Endometrial microvascular endothelial cells (primary cell): ENCODE measurements around the gene WNT1. TPM values are rescaled to one million over a fixed set of nuclear protein-coding genes. Genes with fewer than 3 reads are reported as not detected.

ENCODE experiments used
- in situ Hi-C: cut with HindIII; loops from 2 replicates; pipeline ENCODE4 v1.10.0; 2017; ENCODE audit warnings: low sequenced_read_pairs, low pct_unique_long_range_greater_than_20kb; ENCODE audit errors: inconsistent ontology term
- total RNA-seq: library from RNA; depleted of rRNA; stranded (reverse); fragments of >200 nt; gene quantifications from one replicate; pipeline ENCODE4 v1.2.3, GENCODE V29; 2015; ENCODE audit errors: inconsistent ontology term

The WNT1 gene
- total RNA-seq, 1 donor from 2014 or later = not detected

GRCh38 chr12:48995086-48995879, 17.2 kb downstream of the WNT1 start:
- in situ Hi-C loops = no loop called here

GRCh38 chr12:48996794-48997718, 18.9 kb downstream of the WNT1 start:
- in situ Hi-C loops = no loop called here

GRCh38 chr12:48997719-48998496, 19.8 kb downstream of the WNT1 start:
- in situ Hi-C loops = no loop called here

GRCh38 chr12:48998497-48999353, 20.6 kb downstream of the WNT1 start:
- in situ Hi-C loops = no loop called here

GRCh38 chr12:48999371-49000131, 21.4 kb downstream of the WNT1 start, which contains the start of gene DDN:
Gene DDN (minus strand): TSS chr12:48999375. CDS start chr12:48999287, 88 bp downstream.
- in situ Hi-C loops = no loop called here

- in situ Hi-C loops = no loop called here
Measured at GRCh38 chr12:49000346-49000745, 22.2 kb downstream of the WNT1 start.

- in situ Hi-C loops = no loop called here
Measured at GRCh38 chr12:49008943-49009342, 30.8 kb downstream of the WNT1 start.

GRCh38 chr12:49010092-49010668, 32.1 kb downstream of the WNT1 start:
- in situ Hi-C loops = no loop called here

GRCh38 chr12:49012739-49013138, 34.6 kb downstream of the WNT1 start:
- in situ Hi-C loops = no loop called here

GRCh38 chr12:49013428-49013827, 35.3 kb downstream of the WNT1 start:
- in situ Hi-C loops = no loop called here

GRCh38 chr12:49014547-49014946, 36.4 kb downstream of the WNT1 start:
- in situ Hi-C loops = no loop called here

GRCh38 chr12:49015196-49015595, 37.1 kb downstream of the WNT1 start:
- in situ Hi-C loops = no loop called here

- in situ Hi-C loops = no loop called here
Measured at GRCh38 chr12:49017891-49018260, 39.8 kb downstream of the WNT1 start.

- in situ Hi-C loops = no loop called here
Measured at GRCh38 chr12:49018261-49019119, 40.4 kb downstream of the WNT1 start, which contains the start of gene PRKAG1. Gene PRKAG1 (minus strand): TSS chr12:49018776. CDS start chr12:49018740, 36 bp downstream.

- in situ Hi-C loops = no loop called here
Measured at GRCh38 chr12:49019120-49019430, 41.0 kb downstream of the WNT1 start.
